GM23248 (cell line): ENCODE data around the gene SIM1. TPM values are rescaled to one million over a fixed set of nuclear protein-coding genes. Genes with fewer than 3 reads are reported as not detected.

Experiments
- DNase-seq: peaks from one replicate; pipeline ENCODE4 v3.0.0-alpha.2; 2015
- H2AFZ ChIP-seq: fragments of 200-600 bp; sonication (generic); 2 replicates; pipeline ENCODE4 v1.6.1; 2016; ENCODE audit warnings: antibody characterized with exemption
- H3F3A ChIP-seq: fragments of 200-600 bp; sonication (generic); 2 replicates; pipeline ENCODE4 v1.6.1; 2016; ENCODE audit warnings: mild to moderate bottlenecking, antibody characterized with exemption, mixed run types; ENCODE audit not compliant: insufficient read depth
- H3K27ac ChIP-seq: fragments of 200-600 bp; sonication (generic); 2 replicates; pipeline ENCODE4 v1.5.1; 2016; ENCODE audit warnings: mild to moderate bottlenecking
- H3K27me3 ChIP-seq: fragments of 200-600 bp; sonication (generic); replicated peaks from 2 replicates; pipeline ENCODE4 v1.6.1; 2016; ENCODE audit warnings: mild to moderate bottlenecking; ENCODE audit not compliant: insufficient read depth
- H3K36me3 ChIP-seq: fragments of 200-600 bp; sonication (generic); 2 replicates; pipeline ENCODE4 v1.6.1; 2016; ENCODE audit warnings: low read depth, mild to moderate bottlenecking
- H3K4me1 ChIP-seq: fragments of 200-600 bp; sonication (generic); 2 replicates; pipeline ENCODE4 v1.6.1; 2016; ENCODE audit warnings: mild to moderate bottlenecking; ENCODE audit not compliant: insufficient read depth
- H3K4me2 ChIP-seq: fragments of 200-600 bp; sonication (generic); one replicate; pipeline ENCODE4 v1.6.1; 2016; ENCODE audit warnings: mild to moderate bottlenecking; ENCODE audit not compliant: unreplicated experiment
- H3K4me3 ChIP-seq: fragments of 200-600 bp; sonication (generic); 2 replicates; pipeline ENCODE4 v1.5.1; 2016; ENCODE audit warnings: mild to moderate bottlenecking
- H3K79me2 ChIP-seq: fragments of 200-600 bp; sonication (generic); 2 replicates; pipeline ENCODE4 v1.6.1; 2016; ENCODE audit warnings: mild to moderate bottlenecking; ENCODE audit not compliant: insufficient read depth
- H3K9ac ChIP-seq: fragments of 200-600 bp; sonication (generic); 2 replicates; pipeline ENCODE4 v1.6.1; 2016; ENCODE audit warnings: mild to moderate bottlenecking
- H3K9me2 ChIP-seq: fragments of 200-600 bp; sonication (generic); 2 replicates; pipeline ENCODE4 v1.6.1; 2016; ENCODE audit warnings: mixed run types, mild to moderate bottlenecking, moderate library complexity; ENCODE audit not compliant: insufficient read depth
- H3K9me3 ChIP-seq: fragments of 200-600 bp; sonication (generic); one replicate; pipeline ENCODE4 v1.6.1; 2017; ENCODE audit warnings: low read depth
- H4K20me1 ChIP-seq: fragments of 200-600 bp; sonication (generic); 2 replicates; pipeline ENCODE4 v1.6.0; 2016; ENCODE audit not compliant: insufficient read depth
- EZH2 ChIP-seq: fragments of 200-600 bp; sonication (generic); IDR thresholded peaks from 2 replicates; pipeline ENCODE4 v1.6.1; 2018; ENCODE audit warnings: antibody characterized with exemption, mild to moderate bottlenecking; ENCODE audit not compliant: insufficient read depth, poor library complexity, severe bottlenecking
- EZH2phosphoT487 ChIP-seq: fragments of 200-600 bp; sonication (generic); IDR thresholded peaks from 2 replicates; pipeline ENCODE4 v1.6.1; 2018; ENCODE audit warnings: antibody characterized with exemption, moderate library complexity, mild to moderate bottlenecking, low read depth; ENCODE audit not compliant: insufficient read depth
- WGBS, 2 experiments: methylation state at CpG; one replicate each; pipeline ENCODE4 v1.1.6; 2015 to 2017; ENCODE audit warnings: low lambda C conversion rate in 2 of 2, low coverage in 1 of 2; ENCODE audit errors: missing lambda C conversion rate in 2 of 2; 5-methylcytosine and 5-hydroxymethylcytosine counted together
- in situ Hi-C: fragments of 300-500 bp; cut with MboI; formaldehyde crosslinking; loops from 2 replicates; pipeline ENCODE4 v1.15.0; 2020
- polyA plus RNA-seq: library from polyadenylated mRNA; unstranded; fragments of >200 nt; fragmentation: Nextera tagmentation; extraction: Ambion mirVana; gene quantifications from 2 replicates; pipeline ENCODE4 v1.2.1, GENCODE V29; 2016
- total RNA-seq: library from RNA; depleted of rRNA; stranded (reverse); fragments of >200 nt; shearing (Covaris generic); gene quantifications from 2 replicates; pipeline ENCODE4 v1.2.3, GENCODE V29; 2014

SIM1 gene
- total and polyA plus RNA-seq, 2 experiments from 2014 or later, result 1.5 to 1.6 TPM

DNA sequence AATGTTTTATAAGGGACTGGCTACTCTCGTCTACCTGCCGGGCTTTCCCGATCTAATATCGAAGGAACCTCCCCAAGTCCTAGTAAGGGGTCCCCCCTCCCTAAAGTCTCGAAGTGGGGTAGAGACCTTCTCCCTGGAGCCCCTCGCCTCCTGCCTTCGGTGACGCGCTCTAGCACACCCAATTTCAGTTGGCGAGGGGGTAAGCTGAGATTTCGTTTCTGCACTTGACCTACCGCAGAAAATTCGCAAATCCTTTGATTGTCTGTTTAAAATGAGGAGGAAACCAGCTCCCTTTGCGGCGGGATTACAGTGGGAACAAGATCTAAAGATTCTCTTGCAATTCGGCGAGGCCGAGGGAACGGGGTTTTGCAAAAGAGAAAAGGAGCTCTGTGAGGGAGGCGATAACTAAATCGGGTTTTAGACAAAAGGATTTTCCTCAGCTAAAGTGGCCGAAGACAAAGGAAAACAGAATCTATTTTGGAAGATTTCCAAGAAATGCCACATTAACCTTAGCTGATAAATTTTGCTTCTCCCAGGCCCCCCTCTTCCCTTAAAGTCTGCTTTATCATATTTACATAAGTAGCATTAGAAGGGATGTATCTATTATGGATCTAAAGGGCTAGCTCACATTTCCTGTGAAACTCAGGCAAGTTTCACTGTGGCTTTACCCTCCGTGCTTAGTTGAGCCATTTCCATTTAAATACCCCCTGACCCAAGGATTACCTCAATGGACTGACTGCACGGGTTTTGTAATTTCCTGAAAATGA lies 8.4 kb downstream of the SIM1 start:
- H3K79me2 ChIP-seq, result no peaks in the 10 kb centered on the region
- H3K36me3 ChIP-seq, result no peaks in the 10 kb centered on the region
- H3K4me2 ChIP-seq, result no peak overlapping the region
- H3F3A ChIP-seq, result no peaks in the 10 kb centered on the region
- H4K20me1 ChIP-seq, result no peaks in the 10 kb centered on the region
- H3K4me3 ChIP-seq, result no peak overlapping the region
- H2AFZ ChIP-seq, result no peak overlapping the region
- no peak overlapping the region for H3K9ac ChIP-seq
- no peaks in the 10 kb centered on the region for H3K9me2 ChIP-seq
- in situ Hi-C loops, result no loop called here
- H3K4me1 ChIP-seq, result no peaks in the 10 kb centered on the region
- H3K9me3 ChIP-seq, result no peaks in the 10 kb centered on the region
- no peak overlapping the region for H3K27ac ChIP-seq
- TF ChIP-seq EZH2phosphoT487 (no peak), EZH2 (no peak)
- DNase-seq, result no peak
- H3K27me3 ChIP-seq, result no peaks in the 10 kb centered on the region
- 88 to 91% methylated on average over 24 of the region's 24 CpGs for WGBS, 2 experiments

DNA sequence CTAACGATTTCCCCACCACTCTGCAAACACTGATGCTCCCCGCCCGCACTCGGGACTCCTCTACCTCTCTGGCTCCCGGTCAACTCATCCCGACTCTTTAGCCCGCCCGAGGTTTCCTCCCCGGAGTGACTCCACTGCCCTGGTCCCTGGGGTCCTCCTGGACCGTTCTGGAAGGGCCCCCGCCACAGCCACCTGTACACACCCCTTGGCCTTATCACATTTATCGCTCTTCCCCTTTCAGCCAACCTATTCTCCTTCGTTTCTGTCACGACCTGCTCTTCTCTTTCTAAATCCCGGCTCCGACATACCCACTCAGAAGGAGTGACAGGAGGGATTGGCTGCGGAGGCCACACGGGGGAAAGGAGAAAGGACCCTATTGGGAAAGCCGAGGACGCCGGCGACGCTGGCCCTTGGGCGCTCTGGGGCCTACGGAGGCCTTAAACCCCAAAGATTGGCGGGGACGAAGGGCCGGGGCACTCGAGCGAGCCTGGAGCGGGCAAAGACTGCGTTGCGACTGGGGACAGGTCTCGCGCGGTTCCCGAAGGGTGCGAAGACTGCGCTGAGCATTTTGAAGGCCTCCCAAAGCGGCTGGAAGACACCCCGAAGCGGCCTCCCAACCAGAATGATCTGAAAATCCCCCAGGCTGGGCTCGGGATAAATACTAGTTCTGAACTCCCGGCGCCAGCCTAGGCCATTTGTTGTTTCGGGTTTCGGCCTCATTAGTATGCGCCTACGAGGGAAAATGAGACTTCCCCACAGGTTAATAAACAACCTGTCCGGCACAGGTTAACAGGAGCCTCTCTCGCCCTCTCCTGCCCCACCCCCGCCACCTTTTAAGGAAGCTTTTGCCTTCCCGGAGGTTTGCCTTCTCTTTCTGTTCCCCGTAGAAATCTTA lies 9.2 kb downstream of the SIM1 start:
- no peak overlapping the region for H3K27ac ChIP-seq
- no peaks in the 10 kb centered on the region for H3K27me3 ChIP-seq
- no peaks in the 10 kb centered on the region for H3K9me3 ChIP-seq
- no peak overlapping the region for H3K4me2 ChIP-seq
- no peak for TF ChIP-seq EZH2
- no peak for TF ChIP-seq EZH2phosphoT487
- H3K79me2 ChIP-seq, result no peaks in the 10 kb centered on the region
- H3K9me2 ChIP-seq, result no peaks in the 10 kb centered on the region
- H3F3A ChIP-seq, result no peaks in the 10 kb centered on the region
- in situ Hi-C loops, result no loop called here
- no peaks in the 10 kb centered on the region for H3K4me1 ChIP-seq
- H3K36me3 ChIP-seq, result no peaks in the 10 kb centered on the region
- H2AFZ ChIP-seq, result no peak overlapping the region
- 86 to 89% methylated on average over 51 to 54 of the region's 54 CpGs for WGBS, 2 experiments
- H3K9ac ChIP-seq, result no peak overlapping the region
- no peaks in the 10 kb centered on the region for H4K20me1 ChIP-seq
- no peak for DNase-seq
- H3K4me3 ChIP-seq, result no peak overlapping the region

DNA sequence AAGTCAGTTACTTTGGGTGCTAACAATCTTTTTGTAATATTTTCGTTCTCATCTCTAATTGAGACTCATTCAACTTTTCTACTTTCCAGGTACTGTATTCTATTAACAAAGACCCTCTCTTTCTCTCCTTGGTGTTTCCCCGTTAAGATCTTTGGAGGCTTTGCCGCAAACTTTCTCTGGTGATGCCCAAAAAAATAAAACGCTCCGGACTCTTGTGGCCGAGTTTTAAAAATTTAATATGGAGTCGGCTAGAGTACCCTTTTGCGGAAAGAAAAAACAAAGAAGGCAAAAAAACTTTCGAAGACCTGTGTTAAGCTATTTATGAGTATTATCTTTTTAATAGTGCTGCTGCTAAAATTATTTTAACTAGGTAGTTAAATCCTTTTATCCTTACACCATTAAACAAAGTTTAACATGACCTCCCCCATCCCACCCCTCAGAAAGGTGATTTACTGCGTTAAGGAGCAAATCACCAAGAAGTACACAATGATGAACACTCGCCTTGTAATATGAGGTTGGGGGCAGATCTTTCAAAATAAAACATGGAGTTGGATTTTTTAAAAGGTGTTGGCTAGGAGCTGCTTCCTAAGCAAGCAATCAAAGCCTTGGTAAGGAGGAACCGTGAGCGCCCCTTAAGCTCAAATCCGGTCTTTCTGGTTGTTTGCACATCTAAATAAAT lies 10.0 kb downstream of the SIM1 start:
- no peaks in the 10 kb centered on the region for H4K20me1 ChIP-seq
- in situ Hi-C loops, result no loop called here
- H3K4me2 ChIP-seq, result no peak overlapping the region
- no peaks in the 10 kb centered on the region for H3K27me3 ChIP-seq
- TF ChIP-seq EZH2 (no peak), EZH2phosphoT487 (no peak)
- H3F3A ChIP-seq, result no peaks in the 10 kb centered on the region
- no peaks in the 10 kb centered on the region for H3K4me1 ChIP-seq
- H3K27ac ChIP-seq, result no peak overlapping the region
- no peaks in the 10 kb centered on the region for H3K9me2 ChIP-seq
- DNase-seq, result no peak
- H3K79me2 ChIP-seq, result no peaks in the 10 kb centered on the region
- no peaks in the 10 kb centered on the region for H3K36me3 ChIP-seq
- no peak overlapping the region for H3K9ac ChIP-seq
- no peak overlapping the region for H3K4me3 ChIP-seq
- WGBS, 2 experiments, result 91 to 94% methylated on average over 14 of the region's 14 CpGs
- no peaks in the 10 kb centered on the region for H3K9me3 ChIP-seq
- no peak overlapping the region for H2AFZ ChIP-seq

DNA sequence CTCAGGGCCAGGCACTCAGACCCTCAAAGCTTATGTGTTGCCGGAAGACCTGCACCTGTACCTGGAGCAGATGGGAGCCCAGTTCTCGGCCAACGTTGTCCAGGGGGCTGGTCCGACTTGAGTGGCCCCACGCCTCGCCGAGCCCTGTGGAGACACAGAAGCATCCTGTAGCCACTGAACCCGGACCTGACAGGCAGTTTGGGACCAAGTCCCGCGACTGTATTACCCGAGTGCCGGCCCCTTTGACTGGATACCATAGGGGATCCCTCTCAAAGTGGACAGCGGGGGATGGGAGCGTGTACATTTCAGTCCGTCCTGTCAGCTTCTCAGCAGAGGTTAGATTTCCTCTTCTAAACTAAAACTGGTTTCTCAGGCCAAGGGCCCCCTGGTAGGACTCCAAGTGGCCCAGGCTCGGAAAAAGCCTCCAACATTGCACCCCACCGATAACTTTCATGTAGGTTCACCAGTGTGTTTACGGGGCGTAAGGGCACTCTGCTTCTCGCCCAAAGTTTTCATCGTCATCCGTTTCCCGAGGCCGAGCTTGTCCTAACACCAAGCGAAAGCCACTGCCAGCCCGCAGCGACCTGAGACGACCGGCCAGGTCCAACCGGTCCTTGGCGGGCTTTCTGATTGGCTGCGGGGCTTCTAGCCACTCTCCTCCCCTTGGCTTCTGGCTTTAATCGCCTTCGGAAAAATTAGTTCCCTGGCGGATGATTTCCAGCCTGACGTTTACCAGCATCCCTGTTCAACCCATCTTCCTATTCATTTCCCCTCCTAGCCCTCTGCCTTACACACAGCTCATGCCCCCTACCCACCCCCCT lies 10.8 kb downstream of the SIM1 start:
- no peaks in the 10 kb centered on the region for H3K9me3 ChIP-seq
- H3K79me2 ChIP-seq, result no peaks in the 10 kb centered on the region
- no peak overlapping the region for H3K4me3 ChIP-seq
- TF ChIP-seq EZH2phosphoT487 (no peak), EZH2 (no peak)
- H3F3A ChIP-seq, result no peaks in the 10 kb centered on the region
- H3K9ac ChIP-seq, result no peak overlapping the region
- H3K4me2 ChIP-seq, result no peak overlapping the region
- H3K27me3 ChIP-seq, result no peaks in the 10 kb centered on the region
- H4K20me1 ChIP-seq, result no peaks in the 10 kb centered on the region
- H3K27ac ChIP-seq, result no peak overlapping the region
- H3K9me2 ChIP-seq, result no peaks in the 10 kb centered on the region
- H3K36me3 ChIP-seq, result no peaks in the 10 kb centered on the region
- WGBS, 2 experiments, result 92 to 93% methylated on average over 32 to 36 of the region's 36 CpGs
- H2AFZ ChIP-seq, result no peak overlapping the region
- H3K4me1 ChIP-seq, result no peaks in the 10 kb centered on the region
- in situ Hi-C loops, result no loop called here
- DNase-seq, result no peak
